HEK293T (cell line): ENCODE results near the gene ATOH7.

Experiments used
- BHLHE40 ChIP-seq: fragments of 450-650 bp; IDR thresholded peaks from 2 replicates; pipeline ENCODE4 v1.6.1; 2016; ENCODE audit warnings: mild to moderate bottlenecking, moderate library complexity, borderline replicate concordance
- FOXA1 ChIP-seq: fragments of 450-650 bp; IDR thresholded peaks from 2 replicates; pipeline ENCODE4 v1.6.1; 2016; ENCODE audit warnings: mild to moderate bottlenecking

- no peak for TF ChIP-seq FOXA1
- TF ChIP-seq BHLHE40 = no peak
These were observed 44.3 kb upstream of the ATOH7 start for GRCh38 chr10:68276224-68276623.
